PC-3 (cell line): ENCODE data around the gene PCDH9.

Source experiments
- EZH2 ChIP-seq: fragments of 300-600 bp; sonication (generic); IDR thresholded peaks from one replicate; pipeline ENCODE4 v1.6.1; 2017; ENCODE audit warnings: antibody characterized with exemption, mild to moderate bottlenecking, low read length; ENCODE audit not compliant: unreplicated experiment
- EZH2phosphoT487 ChIP-seq: fragments of 300-600 bp; sonication (generic); IDR thresholded peaks from 2 replicates; pipeline ENCODE4 v1.6.1; 2018; ENCODE audit warnings: mild to moderate bottlenecking, antibody characterized with exemption, low read length, borderline replicate concordance
- TF ChIP-seq, protein P1 (sequence below): fragments of 300-600 bp; sonication (generic); conservative IDR thresholded peaks from 2 replicates; pipeline ENCODE4 v1.5.1; 2017; ENCODE audit warnings: antibody characterized with exemption, low read depth, mild to moderate bottlenecking, low read length

DNA sequence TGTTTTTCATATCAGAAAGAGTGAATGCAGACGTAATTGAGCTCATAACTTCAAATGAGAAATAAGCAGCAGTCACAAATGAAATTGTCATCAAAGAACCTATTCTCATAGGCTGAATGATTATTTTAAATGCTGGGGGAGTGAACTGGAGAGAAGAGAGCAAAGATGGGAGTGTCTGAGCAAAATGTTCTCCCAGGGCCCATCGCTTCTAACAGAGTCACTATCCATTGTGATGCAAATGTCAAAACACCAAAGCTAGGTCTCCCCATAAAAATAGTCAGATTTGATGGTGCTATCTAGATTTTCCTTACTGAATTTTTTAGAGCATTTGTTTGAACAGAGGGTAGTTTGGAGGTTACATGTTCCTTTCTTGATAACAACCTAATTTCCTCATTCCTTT lies 278.7 kb downstream of the PCDH9 start:
- TF ChIP-seq, protein P1, sequence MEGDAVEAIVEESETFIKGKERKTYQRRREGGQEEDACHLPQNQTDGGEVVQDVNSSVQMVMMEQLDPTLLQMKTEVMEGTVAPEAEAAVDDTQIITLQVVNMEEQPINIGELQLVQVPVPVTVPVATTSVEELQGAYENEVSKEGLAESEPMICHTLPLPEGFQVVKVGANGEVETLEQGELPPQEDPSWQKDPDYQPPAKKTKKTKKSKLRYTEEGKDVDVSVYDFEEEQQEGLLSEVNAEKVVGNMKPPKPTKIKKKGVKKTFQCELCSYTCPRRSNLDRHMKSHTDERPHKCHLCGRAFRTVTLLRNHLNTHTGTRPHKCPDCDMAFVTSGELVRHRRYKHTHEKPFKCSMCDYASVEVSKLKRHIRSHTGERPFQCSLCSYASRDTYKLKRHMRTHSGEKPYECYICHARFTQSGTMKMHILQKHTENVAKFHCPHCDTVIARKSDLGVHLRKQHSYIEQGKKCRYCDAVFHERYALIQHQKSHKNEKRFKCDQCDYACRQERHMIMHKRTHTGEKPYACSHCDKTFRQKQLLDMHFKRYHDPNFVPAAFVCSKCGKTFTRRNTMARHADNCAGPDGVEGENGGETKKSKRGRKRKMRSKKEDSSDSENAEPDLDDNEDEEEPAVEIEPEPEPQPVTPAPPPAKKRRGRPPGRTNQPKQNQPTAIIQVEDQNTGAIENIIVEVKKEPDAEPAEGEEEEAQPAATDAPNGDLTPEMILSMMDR: no peak
- TF ChIP-seq EZH2: no peak
- TF ChIP-seq EZH2phosphoT487: no peak
